ENCODE results near the gene SMAD6. TPM values are rescaled to one million over a fixed set of nuclear protein-coding genes. Genes with fewer than 3 reads are reported as not detected.

SMAD6 gene
- total and polyA plus RNA-seq, 2 donors (not counting 1 experiment from before 2014, with no cell fraction given) = 1.2 to 8.9 TPM

GRCh38 chr15:66708389-66708788, 6.4 kb downstream of the SMAD6 start:
- DNase-seq (ENCODE audit: low read depth in 2 of 2) = no peak
- Histone ChIP-seq H4K20me1 (ENCODE audit: control insufficient read depth, extremely low read depth, insufficient read depth, low read length) (no peaks in the 10 kb centered on the region), H3K36me3 (ENCODE audit: control insufficient read depth, insufficient read depth, low read length) (peaks cover 3% of the 10 kb centered on the region), H3K27me3 (ENCODE audit: control insufficient read depth, insufficient read depth, low read length) (no peaks in the 10 kb centered on the region), H3K9ac (ENCODE audit: insufficient read depth, low read length) (no peak overlapping the region), H2AFZ (ENCODE audit: low read length) (no peak overlapping the region), H3K9me3 (ENCODE audit: control insufficient read depth, insufficient read depth, low read depth, low read length) (no peaks in the 10 kb centered on the region), H3K27ac (ENCODE audit: insufficient read depth, low read length) (no peak overlapping the region), H3K4me1 (ENCODE audit: control insufficient read depth, extremely low read depth, insufficient read depth, low read length) (peaks cover 17% of the 10 kb centered on the region), H3K79me2 (ENCODE audit: control insufficient read depth, insufficient read depth, low read length) (peaks cover 32% of the 10 kb centered on the region), H3K4me2 (ENCODE audit: extremely low read depth, insufficient read depth, low read length) (no peak overlapping the region), H3K4me3 (replicated peaks in 1 of 4; ENCODE audit: control extremely low read depth in 1 of 4, insufficient read depth in 1 of 4, low read depth in 3 of 4, low read length in 4 of 4) (no peak overlapping the region)
- TF ChIP-seq, protein P1, sequence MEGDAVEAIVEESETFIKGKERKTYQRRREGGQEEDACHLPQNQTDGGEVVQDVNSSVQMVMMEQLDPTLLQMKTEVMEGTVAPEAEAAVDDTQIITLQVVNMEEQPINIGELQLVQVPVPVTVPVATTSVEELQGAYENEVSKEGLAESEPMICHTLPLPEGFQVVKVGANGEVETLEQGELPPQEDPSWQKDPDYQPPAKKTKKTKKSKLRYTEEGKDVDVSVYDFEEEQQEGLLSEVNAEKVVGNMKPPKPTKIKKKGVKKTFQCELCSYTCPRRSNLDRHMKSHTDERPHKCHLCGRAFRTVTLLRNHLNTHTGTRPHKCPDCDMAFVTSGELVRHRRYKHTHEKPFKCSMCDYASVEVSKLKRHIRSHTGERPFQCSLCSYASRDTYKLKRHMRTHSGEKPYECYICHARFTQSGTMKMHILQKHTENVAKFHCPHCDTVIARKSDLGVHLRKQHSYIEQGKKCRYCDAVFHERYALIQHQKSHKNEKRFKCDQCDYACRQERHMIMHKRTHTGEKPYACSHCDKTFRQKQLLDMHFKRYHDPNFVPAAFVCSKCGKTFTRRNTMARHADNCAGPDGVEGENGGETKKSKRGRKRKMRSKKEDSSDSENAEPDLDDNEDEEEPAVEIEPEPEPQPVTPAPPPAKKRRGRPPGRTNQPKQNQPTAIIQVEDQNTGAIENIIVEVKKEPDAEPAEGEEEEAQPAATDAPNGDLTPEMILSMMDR (conservative IDR thresholded peaks at IDR 0.05 in 1 of 2, IDR thresholded peaks at IDR 0.05 in 1 of 2; ENCODE audit: low read depth in 1 of 2, low read length in 2 of 2) = no peak
- no peak for TF ChIP-seq EZH2 (IDR thresholded peaks at IDR 0.05; ENCODE audit: low read length, missing control alignments)

DNA sequence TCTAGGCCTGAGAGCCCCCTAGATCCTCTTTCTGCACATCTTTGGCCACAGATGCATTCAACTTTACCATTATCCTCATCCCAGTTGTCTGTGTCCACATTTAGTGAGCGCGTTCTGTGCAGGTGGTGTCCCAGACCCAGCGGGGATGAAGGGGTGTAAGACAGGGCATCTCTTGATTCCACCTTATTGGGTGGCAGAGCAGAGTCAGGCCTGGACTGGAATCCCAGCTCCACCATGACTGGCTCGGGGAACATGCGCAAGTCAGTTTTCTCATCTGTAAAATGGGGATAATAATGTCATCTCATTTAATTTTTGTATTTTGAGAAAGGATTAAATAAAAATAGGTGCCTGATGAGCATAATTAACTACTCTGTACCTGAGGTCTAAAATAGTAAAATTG, 7.8 kb downstream of the SMAD6 start:
- no peak overlapping the region for H3K4me3 ChIP-seq (replicated peaks in 1 of 4; ENCODE audit: control extremely low read depth in 1 of 4, insufficient read depth in 1 of 4, low read depth in 3 of 4, low read length in 4 of 4)
- H3K27ac ChIP-seq (ENCODE audit: insufficient read depth, low read length) = no peak overlapping the region
- H3K9me3 ChIP-seq (ENCODE audit: control insufficient read depth, insufficient read depth, low read depth, low read length) = no peaks in the 10 kb centered on the region
- DNase-seq (ENCODE audit: low read depth in 2 of 2) = no peak
- H3K9ac ChIP-seq (ENCODE audit: insufficient read depth, low read length) = no peak overlapping the region
- H2AFZ ChIP-seq (ENCODE audit: low read length) = no peak overlapping the region
- peaks cover 10% of the 10 kb centered on the region for H3K4me1 ChIP-seq (ENCODE audit: control insufficient read depth, extremely low read depth, insufficient read depth, low read length)
- no peak for TF ChIP-seq EZH2 (IDR thresholded peaks at IDR 0.05; ENCODE audit: low read length, missing control alignments)
- TF ChIP-seq, protein P1 (conservative IDR thresholded peaks at IDR 0.05 in 1 of 2, IDR thresholded peaks at IDR 0.05 in 1 of 2; ENCODE audit: low read depth in 1 of 2, low read length in 2 of 2) = no peak
- no peaks in the 10 kb centered on the region for H4K20me1 ChIP-seq (ENCODE audit: control insufficient read depth, extremely low read depth, insufficient read depth, low read length)
- H3K4me2 ChIP-seq (ENCODE audit: extremely low read depth, insufficient read depth, low read length) = no peak overlapping the region
- H3K79me2 ChIP-seq (ENCODE audit: control insufficient read depth, insufficient read depth, low read length) = peaks cover 17% of the 10 kb centered on the region
- no peaks in the 10 kb centered on the region for H3K27me3 ChIP-seq (ENCODE audit: control insufficient read depth, insufficient read depth, low read length)
- H3K36me3 ChIP-seq (ENCODE audit: control insufficient read depth, insufficient read depth, low read length) = peaks cover 3% of the 10 kb centered on the region

DNA sequence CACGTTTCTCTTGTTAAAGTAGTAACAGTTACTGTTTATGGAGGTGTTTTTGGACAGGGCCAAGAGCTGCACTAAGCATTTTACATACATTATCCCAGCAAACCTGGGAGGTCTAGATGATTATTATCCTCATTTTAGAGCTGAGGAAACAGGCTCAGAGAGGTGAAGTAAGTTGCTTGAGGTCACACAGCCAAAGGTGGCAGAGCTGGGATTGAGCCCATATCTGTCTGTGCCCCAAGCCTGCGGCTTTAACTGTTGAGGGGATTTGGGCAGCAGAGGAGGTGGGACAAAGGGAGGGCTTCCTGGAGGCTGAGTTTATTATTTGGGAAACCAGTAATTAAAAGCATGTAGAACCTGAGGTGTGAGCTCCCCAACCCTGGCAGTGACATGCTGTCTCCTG, 9.2 kb downstream of the SMAD6 start:
- no peak overlapping the region for H3K9ac ChIP-seq (ENCODE audit: insufficient read depth, low read length)
- H3K79me2 ChIP-seq (ENCODE audit: control insufficient read depth, insufficient read depth, low read length) = peaks cover 5% of the 10 kb centered on the region
- H2AFZ ChIP-seq (ENCODE audit: low read length) = no peak overlapping the region
- no peak for DNase-seq (ENCODE audit: low read depth in 2 of 2)
- no peaks in the 10 kb centered on the region for H3K27me3 ChIP-seq (ENCODE audit: control insufficient read depth, insufficient read depth, low read length)
- H3K9me3 ChIP-seq (ENCODE audit: control insufficient read depth, insufficient read depth, low read depth, low read length) = no peaks in the 10 kb centered on the region
- TF ChIP-seq, protein P1 (conservative IDR thresholded peaks at IDR 0.05 in 1 of 2, IDR thresholded peaks at IDR 0.05 in 1 of 2; ENCODE audit: low read depth in 1 of 2, low read length in 2 of 2) = no peak
- no peak for TF ChIP-seq EZH2 (IDR thresholded peaks at IDR 0.05; ENCODE audit: low read length, missing control alignments)
- H3K4me1 ChIP-seq (ENCODE audit: control insufficient read depth, extremely low read depth, insufficient read depth, low read length) = peaks cover 4% of the 10 kb centered on the region
- H3K4me2 ChIP-seq (ENCODE audit: extremely low read depth, insufficient read depth, low read length) = no peak overlapping the region
- H3K4me3 ChIP-seq (replicated peaks in 1 of 4; ENCODE audit: control extremely low read depth in 1 of 4, insufficient read depth in 1 of 4, low read depth in 3 of 4, low read length in 4 of 4) = no peak overlapping the region
- no peak overlapping the region for H3K27ac ChIP-seq (ENCODE audit: insufficient read depth, low read length)
- H4K20me1 ChIP-seq (ENCODE audit: control insufficient read depth, extremely low read depth, insufficient read depth, low read length) = no peaks in the 10 kb centered on the region
- peaks cover 6% of the 10 kb centered on the region for H3K36me3 ChIP-seq (ENCODE audit: control insufficient read depth, insufficient read depth, low read length)

All from fibroblast of lung (primary cell).